HepG2 (cell line): ENCODE data around the gene GTF2A1. TPM values are rescaled to one million over a fixed set of nuclear protein-coding genes. Genes with fewer than 3 reads are reported as not detected.
A peak's percentile ranks its signal among the peaks of the same experiment; 100 is the strongest.

ENCODE experiments used
- AHR ChIP-seq: IDR thresholded peaks from 2 replicates; pipeline ENCODE4 v1.6.1; 2018; ENCODE audit warnings: missing genetic modification reagents, missing compliant biosample characterization
- ARHGAP35 ChIP-seq: sonication (generic); formaldehyde crosslinking; IDR thresholded peaks from 2 replicates; pipeline ENCODE4 v1.9.0; 2022; ENCODE audit warnings: mild to moderate bottlenecking, inconsistent platforms, moderate library complexity, missing genetic modification reagents, borderline replicate concordance
- ARID4A ChIP-seq: sonication (generic); formaldehyde crosslinking; IDR thresholded peaks from 2 replicates; pipeline ENCODE4 v1.5.0; 2020; ENCODE audit warnings: mild to moderate bottlenecking, missing genetic modification reagents, borderline replicate concordance
- ASH2L ChIP-seq: fragments of 300-600, 200-600 bp; sonication (generic); IDR thresholded peaks from 2 replicates; pipeline ENCODE4 v1.7.0; 2017; ENCODE audit warnings: low read depth, mild to moderate bottlenecking, moderate library complexity, mixed read lengths, low read length; ENCODE audit not compliant: insufficient read length
- FOSL1 ChIP-seq: sonication (generic); formaldehyde crosslinking; IDR thresholded peaks from 2 replicates; pipeline ENCODE4 v1.9.0; 2021; ENCODE audit warnings: missing genetic modification reagents, borderline replicate concordance
- HBP1 ChIP-seq: IDR thresholded peaks from 2 replicates; pipeline ENCODE4 v1.6.1; 2016; ENCODE audit warnings: low read depth, control low read depth
- IKZF1 ChIP-seq: fragments of 450-650 bp; IDR thresholded peaks from 2 replicates; pipeline ENCODE4 v1.7.1; 2016
- MAFG ChIP-seq: sonication (generic); formaldehyde crosslinking; IDR thresholded peaks from 2 replicates; pipeline ENCODE4 v1.5.1; 2020; ENCODE audit warnings: mild to moderate bottlenecking, missing genetic modification reagents
- MTF2 ChIP-seq: sonication (generic); formaldehyde crosslinking; IDR thresholded peaks from 2 replicates; pipeline ENCODE4 v1.5.0; 2020; ENCODE audit warnings: missing genetic modification reagents, borderline replicate concordance
- NCOA5 ChIP-seq: sonication (generic); formaldehyde crosslinking; IDR thresholded peaks from 2 replicates; pipeline ENCODE4 v1.4.0; 2020; ENCODE audit warnings: missing genetic modification reagents
- SETDB1 ChIP-seq: sonication (generic); formaldehyde crosslinking; IDR thresholded peaks from 2 replicates; pipeline ENCODE4 v1.5.1; 2020; ENCODE audit warnings: missing genetic modification reagents, mild to moderate bottlenecking, borderline replicate concordance
- SIN3A ChIP-seq: IDR thresholded peaks from 2 replicates; pipeline ENCODE4 v1.6.1; 2011; ENCODE audit warnings: low read depth, mild to moderate bottlenecking, control low read depth, low read length, borderline replicate concordance
- SIX1 ChIP-seq: sonication (generic); formaldehyde crosslinking; IDR thresholded peaks from 2 replicates; pipeline ENCODE4 v1.4.0; 2020; ENCODE audit warnings: missing genetic modification reagents, borderline replicate concordance
- ZNF296 ChIP-seq: sonication (generic); formaldehyde crosslinking; conservative IDR thresholded peaks from 2 replicates; pipeline ENCODE4 v1.5.0; 2020; ENCODE audit warnings: mild to moderate bottlenecking, missing genetic modification reagents
- ZNF3 ChIP-seq: IDR thresholded peaks from 2 replicates; pipeline ENCODE4 v1.7.0; 2017; ENCODE audit warnings: inconsistent platforms
- ZNF563 ChIP-seq: sonication (generic); formaldehyde crosslinking; IDR thresholded peaks from 2 replicates; pipeline ENCODE4 v1.8.0; 2022; ENCODE audit warnings: mild to moderate bottlenecking, moderate library complexity, missing genetic modification reagents
- ZNF567 ChIP-seq: sonication (generic); formaldehyde crosslinking; IDR thresholded peaks from 2 replicates; pipeline ENCODE4 v1.8.1; 2023; ENCODE audit warnings: mild to moderate bottlenecking, missing genetic modification reagents, borderline replicate concordance
- ZNF576 ChIP-seq: sonication (generic); formaldehyde crosslinking; IDR thresholded peaks from 2 replicates; pipeline ENCODE4 v1.4.0; 2020; ENCODE audit warnings: mild to moderate bottlenecking, missing genetic modification reagents
- ZNF713 ChIP-seq: sonication (generic); formaldehyde crosslinking; IDR thresholded peaks from 2 replicates; pipeline ENCODE4 v1.4.0; 2020; ENCODE audit warnings: mild to moderate bottlenecking, missing genetic modification reagents
- ZNF878 ChIP-seq: sonication (generic); formaldehyde crosslinking; IDR thresholded peaks from 2 replicates; pipeline ENCODE4 v1.8.1; 2023; ENCODE audit warnings: mild to moderate bottlenecking, missing genetic modification reagents, moderate library complexity
- ZSCAN31 ChIP-seq: sonication (generic); formaldehyde crosslinking; IDR thresholded peaks from 2 replicates; pipeline ENCODE4 v1.5.0; 2020; ENCODE audit warnings: low read depth, mild to moderate bottlenecking, missing genetic modification reagents
- polyA plus RNA-seq, 8 experiments: library from polyadenylated mRNA; depleted of rRNA in 3 of 8; stranded (reverse) in 7 of 8; unstranded in 1 of 8; fragments of >200 nt; fragmentation: Illumina TruSeq in 4 of 8; extraction: Trizol in 4 of 8; gene quantifications; 2 replicates each; pipeline versions ENCODE4 v1.2.1 to v1.2.3, GENCODE V29; 2011 to 2016; ENCODE audit warnings: low read depth in 4 of 8, missing spikeins in 1 of 8, mixed read lengths in 1 of 8; ENCODE audit not compliant: insufficient read depth in 1 of 8
- total RNA-seq, 5 experiments: library from RNA; depleted of rRNA; stranded (reverse); fragments of >200 nt; fragmentation: Illumina TruSeq; extraction: Trizol; gene quantifications; 2 replicates each; pipeline ENCODE4 v1.2.3, GENCODE V29; 2016; ENCODE audit warnings: low read depth in 1 of 5

Gene GTF2A1
- total and polyA plus RNA-seq, 2 of the 13 experiments (the other 11 are each of a cell fraction or from before 2014, with no cell fraction given) = 14.9 to 17.5 TPM

- TF ChIP-seq SETDB1 (no peak), ZNF713 (CRISPR knock-in tag) (no peak), ZNF563 (CRISPR knock-in tag) (no peak), SIN3A (peak; percentile 63; the same call in 1 of the 2 replicates), ARHGAP35 (CRISPR knock-in tag) (0 out of 2 replicates have a peak, but pooled peaks have one; percentile 54), ZNF296 (CRISPR knock-in tag) (0 out of 2 replicates have a peak, but pooled peaks have one; percentile 37), MTF2 (CRISPR knock-in tag) (no peak), MAFG (CRISPR knock-in tag) (no peak), ZNF3 (CRISPR knock-in tag) (0 out of 2 replicates have a peak, but pooled peaks have one; percentile 23), ASH2L (peak; percentile 70), ZNF878 (CRISPR knock-in tag) (peak; percentile 91), IKZF1 (no peak), ZNF567 (CRISPR knock-in tag) (no peak), HBP1 (CRISPR knock-in tag) (peak; percentile 25; the same call in 1 of the 2 replicates), ZSCAN31 (peak; percentile 32; the same call in 1 of the 2 replicates), FOSL1 (CRISPR knock-in tag) (no peak), NCOA5 (CRISPR knock-in tag) (no peak), AHR (CRISPR knock-in tag) (peak; percentile 59; the same call in 1 of the 2 replicates), ZNF576 (no peak), ARID4A (CRISPR knock-in tag) (peak; percentile 63; the same call in 1 of the 2 replicates), SIX1 (no peak)
These were observed 1.5 kb downstream of the GTF2A1 start (continued) for GRCh38 chr14:81219210-81219758.
